Measurements from ENCODE around the gene AKR1D1. TPM values are rescaled to one million over a fixed set of nuclear protein-coding genes. Genes with fewer than 3 reads are reported as not detected.

Gene AKR1D1
- total RNA-seq, 4 donors from 2014 or later = not detected

GRCh38 chr7:138157702-138158101 lies 81.4 kb downstream of the AKR1D1 start:
- no peaks in the 10 kb centered on the region for H3K27me3 ChIP-seq
- no peaks in the 10 kb centered on the region for H3K36me3 ChIP-seq
- no peaks in the 10 kb centered on the region for H3K9me3 ChIP-seq
- no peak for DNase-seq
- TF ChIP-seq, protein P1, sequence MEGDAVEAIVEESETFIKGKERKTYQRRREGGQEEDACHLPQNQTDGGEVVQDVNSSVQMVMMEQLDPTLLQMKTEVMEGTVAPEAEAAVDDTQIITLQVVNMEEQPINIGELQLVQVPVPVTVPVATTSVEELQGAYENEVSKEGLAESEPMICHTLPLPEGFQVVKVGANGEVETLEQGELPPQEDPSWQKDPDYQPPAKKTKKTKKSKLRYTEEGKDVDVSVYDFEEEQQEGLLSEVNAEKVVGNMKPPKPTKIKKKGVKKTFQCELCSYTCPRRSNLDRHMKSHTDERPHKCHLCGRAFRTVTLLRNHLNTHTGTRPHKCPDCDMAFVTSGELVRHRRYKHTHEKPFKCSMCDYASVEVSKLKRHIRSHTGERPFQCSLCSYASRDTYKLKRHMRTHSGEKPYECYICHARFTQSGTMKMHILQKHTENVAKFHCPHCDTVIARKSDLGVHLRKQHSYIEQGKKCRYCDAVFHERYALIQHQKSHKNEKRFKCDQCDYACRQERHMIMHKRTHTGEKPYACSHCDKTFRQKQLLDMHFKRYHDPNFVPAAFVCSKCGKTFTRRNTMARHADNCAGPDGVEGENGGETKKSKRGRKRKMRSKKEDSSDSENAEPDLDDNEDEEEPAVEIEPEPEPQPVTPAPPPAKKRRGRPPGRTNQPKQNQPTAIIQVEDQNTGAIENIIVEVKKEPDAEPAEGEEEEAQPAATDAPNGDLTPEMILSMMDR (IDR thresholded peaks at IDR 0.05) = no peak
- no peak for TF ChIP-seq POLR2A (IDR thresholded peaks at IDR 0.05)
- H3K4me1 ChIP-seq = no peaks in the 10 kb centered on the region
- H3K27ac ChIP-seq = no peak overlapping the region
- H3K4me3 ChIP-seq = no peak overlapping the region

- Histone ChIP-seq H3K27ac (no peak overlapping the region), H3K27me3 (no peaks in the 10 kb centered on the region), H3K4me1 (no peaks in the 10 kb centered on the region), H3K36me3 (no peaks in the 10 kb centered on the region), H3K9me3 (no peaks in the 10 kb centered on the region), H3K4me3 (no peak overlapping the region)
- no peak for TF ChIP-seq POLR2A (IDR thresholded peaks at IDR 0.05)
- TF ChIP-seq, protein P1 (IDR thresholded peaks at IDR 0.05) = no peak
- DNase-seq = no peak
These were observed 82.7 kb downstream of the AKR1D1 start for GRCh38 chr7:138158739-138159528.

- H3K4me1 ChIP-seq = no peaks in the 10 kb centered on the region
- peaks cover 0 to 6% (median 0%) of the 10 kb centered on the region in 4 donors for H3K9me3 ChIP-seq
- DNase-seq = peak; percentile 61 to 90 (median 70)
- no peak overlapping the region for H3K4me3 ChIP-seq
- TF ChIP-seq POLR2A (IDR thresholded peaks at IDR 0.05) = no peak
- TF ChIP-seq, protein P1 (IDR thresholded peaks at IDR 0.05) = peak in 5 of 6 experiments; percentile 9 to 78 (median 73)
- no peak overlapping the region for H3K27ac ChIP-seq
- no peaks in the 10 kb centered on the region for H3K36me3 ChIP-seq
- no peaks in the 10 kb centered on the region for H3K27me3 ChIP-seq
These were observed 85.4 kb downstream of the AKR1D1 start for GRCh38 chr7:138161600-138162081.

DNA sequence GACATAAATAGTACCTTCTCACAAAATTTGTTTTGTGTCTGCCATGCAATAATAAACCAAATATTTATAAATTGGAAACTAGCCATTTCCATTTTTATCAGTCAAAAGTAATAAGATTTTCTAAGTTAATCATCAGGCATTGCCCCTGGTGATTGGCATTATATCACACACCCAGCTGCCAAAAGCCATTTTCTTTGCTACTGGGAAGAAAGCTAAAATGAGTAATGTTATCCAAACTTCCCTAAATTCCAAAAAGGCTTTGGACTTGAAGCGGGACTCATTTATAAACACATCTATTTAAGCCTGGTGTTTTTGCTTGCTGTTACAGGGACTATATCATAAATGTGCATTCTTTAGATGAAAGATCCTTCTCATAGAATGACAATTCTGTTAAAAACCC lies 86.0 kb downstream of the AKR1D1 start:
- H3K27ac ChIP-seq = no peak overlapping the region
- H3K36me3 ChIP-seq = no peaks in the 10 kb centered on the region
- TF ChIP-seq POLR2A (IDR thresholded peaks at IDR 0.05) = no peak
- TF ChIP-seq, protein P1 (IDR thresholded peaks at IDR 0.05) = no peak
- no peaks in the 10 kb centered on the region for H3K27me3 ChIP-seq
- DNase-seq = no peak
- no peak overlapping the region for H3K4me3 ChIP-seq
- peaks cover 0 to 6% (median 0%) of the 10 kb centered on the region in 4 donors for H3K9me3 ChIP-seq
- H3K4me1 ChIP-seq = no peaks in the 10 kb centered on the region

GRCh38 chr7:138163800-138164199 lies 87.5 kb downstream of the AKR1D1 start:
- no peak overlapping the region for H3K4me3 ChIP-seq

More at GRCh38 chr7:138163800-138164199, 87.5 kb downstream of the AKR1D1 start:
- Histone ChIP-seq H3K4me1 (no peaks in the 10 kb centered on the region), H3K36me3 (no peaks in the 10 kb centered on the region), H3K9me3 (peaks cover 0 to 6% (median 0%) of the 10 kb centered on the region in 4 donors), H3K27ac (no peak overlapping the region), H3K27me3 (no peaks in the 10 kb centered on the region)
- TF ChIP-seq, protein P1 (IDR thresholded peaks at IDR 0.05) = no peak
- no peak for TF ChIP-seq POLR2A (IDR thresholded peaks at IDR 0.05)
- DNase-seq = no peak
